ENCODE measurements around the gene SYNPO.

DNA sequence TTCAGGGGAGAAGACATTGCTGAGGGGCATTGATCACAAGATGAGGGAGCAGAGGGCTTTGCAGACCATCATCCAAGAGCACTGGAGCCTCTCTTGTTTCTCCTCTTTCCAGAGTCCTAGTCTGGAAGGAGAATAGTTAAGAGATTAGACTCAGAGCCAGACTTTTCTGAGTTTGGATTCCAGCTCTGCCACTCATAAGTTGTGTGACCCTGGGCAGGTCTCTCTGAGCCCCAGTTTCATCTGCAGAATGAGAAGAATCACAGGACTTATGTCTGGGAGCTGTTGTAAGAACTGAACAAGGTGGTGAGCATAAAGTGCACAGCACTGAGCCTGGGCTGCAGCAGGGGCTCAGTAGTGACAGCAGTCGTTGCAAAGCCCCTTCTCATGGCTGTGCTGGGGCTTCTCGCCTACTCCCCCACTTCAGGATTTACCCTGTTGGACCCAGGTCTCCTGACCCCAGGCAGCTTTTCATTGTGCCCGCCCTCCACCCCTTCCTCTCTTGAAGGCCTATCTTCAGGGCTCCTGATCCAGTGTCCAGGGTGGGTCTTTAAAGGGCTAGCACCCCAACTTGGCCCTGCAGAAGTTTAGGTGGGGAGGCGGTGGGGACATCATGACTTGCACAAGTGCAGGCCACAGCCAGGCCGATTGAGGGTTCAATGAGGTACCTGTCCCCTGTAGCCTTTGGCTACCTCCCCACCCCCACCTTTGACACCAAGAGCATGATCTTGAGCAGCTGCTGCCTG, 1.5 kb downstream of the SYNPO start:
- TF ChIP-seq, protein P1, sequence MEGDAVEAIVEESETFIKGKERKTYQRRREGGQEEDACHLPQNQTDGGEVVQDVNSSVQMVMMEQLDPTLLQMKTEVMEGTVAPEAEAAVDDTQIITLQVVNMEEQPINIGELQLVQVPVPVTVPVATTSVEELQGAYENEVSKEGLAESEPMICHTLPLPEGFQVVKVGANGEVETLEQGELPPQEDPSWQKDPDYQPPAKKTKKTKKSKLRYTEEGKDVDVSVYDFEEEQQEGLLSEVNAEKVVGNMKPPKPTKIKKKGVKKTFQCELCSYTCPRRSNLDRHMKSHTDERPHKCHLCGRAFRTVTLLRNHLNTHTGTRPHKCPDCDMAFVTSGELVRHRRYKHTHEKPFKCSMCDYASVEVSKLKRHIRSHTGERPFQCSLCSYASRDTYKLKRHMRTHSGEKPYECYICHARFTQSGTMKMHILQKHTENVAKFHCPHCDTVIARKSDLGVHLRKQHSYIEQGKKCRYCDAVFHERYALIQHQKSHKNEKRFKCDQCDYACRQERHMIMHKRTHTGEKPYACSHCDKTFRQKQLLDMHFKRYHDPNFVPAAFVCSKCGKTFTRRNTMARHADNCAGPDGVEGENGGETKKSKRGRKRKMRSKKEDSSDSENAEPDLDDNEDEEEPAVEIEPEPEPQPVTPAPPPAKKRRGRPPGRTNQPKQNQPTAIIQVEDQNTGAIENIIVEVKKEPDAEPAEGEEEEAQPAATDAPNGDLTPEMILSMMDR (conservative IDR thresholded peaks at IDR 0.05 in 1 of 2, IDR thresholded peaks at IDR 0.05 in 1 of 2; ENCODE audit: low read depth in 1 of 2, low read length in 2 of 2): no peak
- no peak for TF ChIP-seq EZH2 (IDR thresholded peaks at IDR 0.05; ENCODE audit: low read length, missing control alignments)

All from fibroblast of lung (primary cell).